Dermis microvascular lymphatic vessel endothelial cell (primary cell): ENCODE results near the gene PWWP2B. TPM values are rescaled to one million over a fixed set of nuclear protein-coding genes. Genes with fewer than 3 reads are reported as not detected.

Experiments
- DNase-seq, 2 donors: peaks; one replicate each; pipeline versions ENCODE4 v3.0.0 to v3.0.0-alpha.2; 2010; ENCODE audit warnings: low read depth in 2 of 2
- total RNA-seq: library from RNA; depleted of rRNA; stranded (reverse); fragments of >200 nt; gene quantifications from 2 replicates; pipeline ENCODE4 v1.2.1, GENCODE V29; 2014

Gene PWWP2B
- total RNA-seq, 1 donor from 2014 or later, result 9.4 TPM

DNA sequence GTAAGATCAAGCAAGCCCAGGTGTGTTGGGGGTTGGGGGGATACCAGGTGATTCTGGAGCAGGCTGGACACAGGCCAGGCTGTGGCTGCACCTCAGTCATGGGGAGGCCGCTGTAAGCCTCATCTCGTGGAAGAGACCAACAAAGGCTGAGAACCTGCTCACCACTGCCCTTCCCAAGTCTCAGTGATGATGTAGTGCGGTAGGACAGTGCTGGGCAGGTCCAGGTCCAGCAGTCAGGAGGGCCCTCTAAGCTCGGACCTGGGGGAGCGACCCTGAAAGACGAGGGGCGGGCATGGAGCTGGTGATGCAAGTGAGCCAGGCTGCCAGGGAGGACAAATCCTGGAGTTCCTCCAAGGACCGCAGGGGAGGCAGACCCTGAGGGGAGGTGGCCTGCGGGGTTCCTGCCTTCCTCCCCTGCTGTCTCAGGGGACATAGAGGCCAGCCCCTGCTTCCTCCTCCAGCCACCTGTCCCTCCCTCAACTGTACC, 3.3 kb upstream of the PWWP2B start:
- DNase-seq, result no peak

GRCh38 chr10:132394201-132394811, 2.7 kb upstream of the PWWP2B start:
- no peak for DNase-seq

GRCh38 chr10:132394936-132395703, 1.9 kb upstream of the PWWP2B start:
- no peak for DNase-seq

- DNase-seq, result peak in 1 of 2 donors; percentile 47
These were observed 1.1 kb upstream of the PWWP2B start for GRCh38 chr10:132395704-132396493.

DNA sequence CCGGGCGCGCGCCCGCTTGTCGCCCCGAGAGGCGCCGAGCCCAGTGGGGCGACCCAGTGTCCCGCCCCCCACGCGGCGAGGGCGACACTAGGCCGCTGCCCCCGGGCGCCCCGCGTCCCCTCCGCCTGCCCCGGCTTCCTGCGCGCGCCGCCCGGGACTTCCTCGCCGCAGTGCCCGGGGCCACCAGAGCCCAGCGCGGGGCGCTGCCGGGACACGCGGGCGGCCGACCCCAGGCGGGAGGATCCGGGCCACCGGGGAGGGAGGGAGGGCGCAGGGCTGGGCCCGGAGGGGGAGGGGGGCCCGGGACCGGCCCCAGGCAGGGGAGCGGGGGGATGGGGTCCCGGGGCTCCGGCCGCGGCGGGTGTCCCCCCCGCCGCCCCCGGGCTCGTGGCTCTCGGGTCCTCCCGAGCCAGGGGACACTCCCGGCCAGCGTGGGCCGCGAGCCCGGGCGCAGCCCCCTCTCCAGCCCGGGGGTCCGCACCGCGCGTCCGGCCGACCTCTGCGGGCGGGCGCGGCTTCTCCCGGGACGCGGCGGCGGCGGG, 435 bp upstream of the PWWP2B start:
- DNase-seq, result peak in 1 of 2 donors; percentile 50

DNA sequence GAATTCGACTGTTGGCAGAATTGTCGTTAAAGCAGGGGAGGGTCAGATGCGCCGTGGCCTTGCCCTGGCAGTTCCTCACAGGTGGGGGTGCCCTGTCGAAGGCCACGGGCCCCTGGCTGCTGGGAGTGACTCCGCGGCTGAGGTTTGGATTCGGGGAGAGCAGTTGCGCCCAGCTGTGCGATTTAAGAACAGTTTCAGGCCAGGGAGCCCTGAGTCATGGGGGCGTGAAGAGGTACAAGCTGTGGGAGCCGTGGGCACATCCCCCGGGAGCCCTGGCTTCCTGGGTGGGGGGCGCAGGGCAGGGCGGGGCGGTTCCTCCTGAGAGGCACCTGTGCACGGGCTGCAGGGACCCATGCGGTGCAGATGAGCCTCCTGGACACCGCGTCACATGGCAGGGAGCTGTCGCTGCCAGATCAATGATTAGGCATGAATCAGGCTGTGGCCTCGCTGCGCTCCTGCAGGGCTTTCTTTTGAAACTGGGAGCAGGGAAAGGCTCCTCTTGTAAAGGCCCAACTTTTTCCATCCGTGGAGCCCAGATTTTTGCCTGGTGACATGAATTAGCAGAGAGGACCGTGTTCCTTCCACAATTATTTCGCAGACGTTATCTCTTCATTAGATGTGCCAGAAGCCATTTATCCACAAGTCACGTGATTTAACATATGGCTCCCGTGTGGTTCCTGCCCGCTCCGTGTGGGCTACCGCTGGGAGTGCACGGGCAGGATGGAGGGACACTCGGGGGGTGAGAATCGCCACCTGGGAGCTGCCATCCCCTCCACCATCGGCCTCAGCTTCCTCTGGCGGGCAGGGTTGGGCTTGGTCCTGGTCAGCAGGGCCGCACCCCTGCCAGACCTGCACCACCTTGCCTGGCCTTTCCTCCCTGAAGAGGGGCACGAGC, 918 bp downstream of the PWWP2B start:
- peak in 1 of 2 donors; percentile 30 for DNase-seq

DNA sequence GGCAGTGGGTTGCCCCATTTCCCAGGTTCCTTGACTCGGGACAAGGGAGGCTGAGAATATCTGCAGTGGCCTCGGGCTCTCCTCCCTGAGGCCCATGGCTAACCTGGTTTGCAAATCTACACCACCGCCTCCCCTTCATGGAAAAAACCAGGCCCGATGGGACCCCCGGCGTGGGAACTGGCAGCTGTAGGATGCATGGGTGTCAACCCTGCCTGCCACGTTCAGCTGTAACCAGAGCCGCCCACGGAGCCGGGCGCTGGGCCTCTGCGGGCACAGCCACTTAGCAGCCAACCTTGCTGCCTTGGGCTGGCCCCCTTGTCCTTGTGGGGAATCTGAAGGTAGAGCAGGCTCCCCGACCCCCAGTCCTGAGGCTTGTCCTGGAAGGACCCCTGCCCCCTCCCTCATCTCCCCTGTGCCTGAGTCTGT, 1.6 kb downstream of the PWWP2B start:
- DNase-seq, result no peak

- no peak for DNase-seq
These were observed 2.4 kb downstream of the PWWP2B start for GRCh38 chr10:132399117-132400035.

GRCh38 chr10:132400041-132400546, 3.1 kb downstream of the PWWP2B start:
- no peak for DNase-seq

- DNase-seq, result no peak
These were observed 3.6 kb downstream of the PWWP2B start for GRCh38 chr10:132400547-132401151.

GRCh38 chr10:132401401-132402118, 4.6 kb downstream of the PWWP2B start:
- peak in 1 of 2 donors; percentile 39 for DNase-seq

DNA sequence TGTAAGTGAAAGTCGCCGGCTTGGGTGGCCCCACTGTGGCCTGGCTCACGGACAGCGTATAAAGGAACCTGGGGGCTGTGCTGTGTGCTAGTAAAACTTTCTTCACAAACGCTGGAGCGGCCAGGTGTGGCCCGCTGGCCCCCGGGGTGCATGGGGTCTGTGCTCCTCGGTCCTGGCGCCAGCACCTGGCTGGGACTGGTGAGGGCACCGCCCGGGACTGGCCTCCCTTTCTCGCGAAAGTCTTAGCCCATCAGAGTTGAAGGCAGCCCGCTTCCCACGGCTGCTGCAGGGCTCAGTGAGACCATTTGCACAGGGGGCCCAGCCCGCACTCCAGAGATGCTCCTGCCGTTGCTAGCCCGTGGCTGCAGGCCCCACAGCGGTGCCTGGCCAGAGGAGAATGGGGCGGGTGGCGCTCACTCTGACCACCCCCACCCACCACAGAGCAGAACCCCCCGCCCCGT, 5.8 kb downstream of the PWWP2B start:
- DNase-seq, result no peak

DNA sequence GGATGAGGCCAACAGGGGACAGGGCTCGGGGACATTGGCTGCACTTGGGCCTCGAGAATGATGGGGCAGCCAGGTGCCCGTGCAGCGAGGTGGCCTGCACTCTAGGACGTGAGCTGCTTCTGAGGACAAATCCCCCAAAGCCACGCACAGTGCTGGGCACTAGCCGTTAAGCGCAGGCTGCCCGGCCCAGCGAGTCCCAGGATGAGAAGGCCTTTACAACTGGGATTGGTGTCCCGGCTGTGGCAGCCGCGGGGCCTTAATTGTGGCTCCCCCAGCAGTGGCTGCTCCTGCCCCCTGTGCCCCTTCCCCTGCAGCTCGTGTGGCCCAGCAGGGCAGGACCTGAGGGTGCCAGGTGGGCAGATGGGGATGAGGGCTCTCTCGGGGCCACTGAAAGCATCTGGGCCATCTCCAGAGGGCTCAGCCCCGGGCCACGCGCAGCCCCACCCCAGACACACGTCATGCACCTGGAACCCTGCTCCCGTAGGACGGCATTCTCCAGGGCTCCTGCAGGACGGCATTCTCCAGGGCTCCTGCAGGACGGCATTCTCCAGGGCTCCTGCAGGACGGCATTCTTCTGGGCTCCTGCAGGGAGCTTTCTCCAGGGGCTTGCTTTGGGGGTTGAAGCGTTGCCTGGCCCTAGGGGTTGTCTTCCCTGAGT, 6.6 kb downstream of the PWWP2B start:
- no peak for DNase-seq

- no peak for DNase-seq
These were observed 7.3 kb downstream of the PWWP2B start for GRCh38 chr10:132404169-132404880.

GRCh38 chr10:132404911-132405462, 8.0 kb downstream of the PWWP2B start:
- no peak for DNase-seq

DNA sequence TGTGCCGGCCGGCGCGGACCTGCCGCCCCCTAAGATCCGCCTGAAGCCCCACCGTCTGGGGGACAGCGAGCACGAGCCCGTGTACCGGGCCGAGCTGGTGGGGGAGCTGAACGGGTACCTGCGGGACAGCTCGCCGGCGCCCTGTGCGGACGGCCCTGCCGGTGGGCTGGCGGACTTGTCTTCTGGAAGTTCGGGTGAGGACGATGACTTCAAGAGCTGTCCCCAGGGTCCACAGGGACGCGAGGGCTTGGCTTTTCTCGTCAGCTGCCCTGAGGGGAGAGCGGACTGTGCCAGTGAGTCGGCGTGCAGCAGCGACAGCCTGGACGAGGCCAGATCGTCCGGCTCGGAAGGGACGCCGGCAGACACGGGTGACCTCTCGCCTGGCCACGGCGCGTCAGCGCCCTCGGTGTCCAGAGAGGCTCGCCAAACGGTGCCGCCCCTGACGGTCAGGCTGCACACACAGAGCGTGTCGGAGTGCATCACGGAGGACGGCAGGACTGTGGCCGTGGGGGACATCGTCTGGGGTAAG, 8.5 kb downstream of the PWWP2B start:
- no peak for DNase-seq

DNA sequence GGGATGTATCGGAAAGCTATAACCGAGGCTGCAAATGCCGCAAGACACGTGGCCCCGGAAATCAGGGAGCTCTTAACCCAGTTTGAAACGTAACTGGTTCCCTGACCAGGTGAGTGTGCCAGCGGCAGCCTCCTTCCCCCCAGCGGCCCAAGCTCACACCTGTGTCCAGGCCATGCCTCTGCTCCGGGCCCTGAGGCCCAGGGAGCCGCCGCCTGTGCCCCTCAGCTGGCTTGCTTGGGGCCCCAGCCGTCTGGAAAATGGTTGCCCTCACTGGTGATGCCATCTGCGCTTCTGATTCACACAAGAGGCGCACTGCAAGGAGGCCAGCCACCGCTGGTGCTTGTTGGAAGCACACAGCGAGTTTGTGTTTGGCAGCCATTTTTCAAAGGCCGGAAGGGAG, 9.2 kb downstream of the PWWP2B start:
- DNase-seq, result no peak
